Neural progenitor cell (in vitro differentiated cells): ENCODE measurements around the gene ZBTB46.

Source experiments
- EZH2 ChIP-seq: fragments of 200-600 bp; sonication (generic); IDR thresholded peaks from 2 replicates; pipeline ENCODE4 v1.6.1; 2017; ENCODE audit warnings: antibody characterized with exemption, mild to moderate bottlenecking, moderate library complexity
- TF ChIP-seq, protein P1 (sequence below): fragments of 200-600 bp; sonication (generic); IDR thresholded peaks from 2 replicates; pipeline ENCODE4 v1.5.1; 2017; ENCODE audit warnings: antibody characterized with exemption, mild to moderate bottlenecking

DNA sequence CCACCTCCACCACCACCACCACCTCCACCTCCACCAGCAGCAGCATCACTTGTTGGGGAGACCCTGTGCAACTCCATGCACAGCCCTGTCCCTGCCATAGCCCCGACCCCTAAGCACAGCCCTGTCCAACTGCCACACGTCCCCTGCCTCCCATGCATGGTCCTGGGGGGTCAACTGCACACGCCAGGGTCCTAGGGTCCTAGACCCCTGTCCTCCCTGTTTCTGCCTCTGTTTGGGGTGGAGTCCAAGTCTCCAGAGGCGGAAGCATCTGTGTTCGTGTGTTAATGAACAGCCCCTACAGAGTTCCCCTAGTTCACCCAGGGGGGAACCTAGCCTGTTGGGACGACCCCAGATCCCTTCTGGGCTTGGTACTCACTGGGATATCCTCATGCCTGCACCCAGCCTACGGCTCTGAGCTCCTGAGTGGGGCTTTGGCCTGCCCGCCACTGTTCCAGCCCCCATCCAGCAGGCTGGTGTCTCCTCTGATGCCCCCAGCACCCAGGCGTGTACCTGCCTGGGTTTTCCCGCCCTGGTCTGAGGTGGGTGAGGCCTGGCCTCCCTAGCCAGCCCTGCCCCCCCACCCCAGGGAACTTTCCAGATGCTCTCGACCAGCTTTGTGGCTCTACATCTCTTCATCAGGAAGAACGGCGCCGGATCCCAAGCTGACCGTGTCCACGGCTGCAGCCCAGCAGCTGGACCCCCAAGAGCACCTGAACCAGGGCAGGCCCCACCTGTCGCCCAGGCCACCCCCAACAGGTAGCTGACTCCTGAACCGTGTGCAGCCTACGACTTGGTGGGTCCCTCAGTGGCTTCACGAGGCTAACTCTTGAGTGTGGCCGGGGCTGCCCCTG, 137.1 kb downstream of the ZBTB46 start:
- no peak for TF ChIP-seq EZH2
- TF ChIP-seq, protein P1, sequence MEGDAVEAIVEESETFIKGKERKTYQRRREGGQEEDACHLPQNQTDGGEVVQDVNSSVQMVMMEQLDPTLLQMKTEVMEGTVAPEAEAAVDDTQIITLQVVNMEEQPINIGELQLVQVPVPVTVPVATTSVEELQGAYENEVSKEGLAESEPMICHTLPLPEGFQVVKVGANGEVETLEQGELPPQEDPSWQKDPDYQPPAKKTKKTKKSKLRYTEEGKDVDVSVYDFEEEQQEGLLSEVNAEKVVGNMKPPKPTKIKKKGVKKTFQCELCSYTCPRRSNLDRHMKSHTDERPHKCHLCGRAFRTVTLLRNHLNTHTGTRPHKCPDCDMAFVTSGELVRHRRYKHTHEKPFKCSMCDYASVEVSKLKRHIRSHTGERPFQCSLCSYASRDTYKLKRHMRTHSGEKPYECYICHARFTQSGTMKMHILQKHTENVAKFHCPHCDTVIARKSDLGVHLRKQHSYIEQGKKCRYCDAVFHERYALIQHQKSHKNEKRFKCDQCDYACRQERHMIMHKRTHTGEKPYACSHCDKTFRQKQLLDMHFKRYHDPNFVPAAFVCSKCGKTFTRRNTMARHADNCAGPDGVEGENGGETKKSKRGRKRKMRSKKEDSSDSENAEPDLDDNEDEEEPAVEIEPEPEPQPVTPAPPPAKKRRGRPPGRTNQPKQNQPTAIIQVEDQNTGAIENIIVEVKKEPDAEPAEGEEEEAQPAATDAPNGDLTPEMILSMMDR: no peak
